H1 (cell line): ENCODE measurements around the gene CEACAM21. TPM values are rescaled to one million over a fixed set of nuclear protein-coding genes. Genes with fewer than 3 reads are reported as not detected.

Experiments used
- ATF2 ChIP-seq: IDR thresholded peaks from 2 replicates; pipeline ENCODE4 v1.6.1; 2012; ENCODE audit warnings: low read length, inconsistent platforms
- CEBPB ChIP-seq: IDR thresholded peaks from 2 replicates; pipeline ENCODE4 v1.6.1; 2012; ENCODE audit warnings: low read depth, low read length
- EP300 ChIP-seq, 2 experiments: IDR thresholded peaks; 1 replicate in 1 of 2; 2 replicates in 1 of 2; pipeline ENCODE4 v1.6.1; 2011 to 2012; ENCODE audit warnings: low read depth in 2 of 2, low read length in 2 of 2, mild to moderate bottlenecking in 2 of 2, borderline replicate concordance in 1 of 2, inconsistent platforms in 1 of 2, moderate library complexity in 1 of 2
- JUN ChIP-seq: IDR thresholded peaks from 2 replicates; pipeline ENCODE4 v1.6.1; 2011; ENCODE audit warnings: low read depth, mild to moderate bottlenecking, improper control_type of control experiment, low read length
- JUND ChIP-seq: IDR thresholded peaks from 2 replicates; pipeline ENCODE4 v1.6.1; 2011; ENCODE audit warnings: mild to moderate bottlenecking, improper control_type of control experiment, low read length
- MAFK ChIP-seq: IDR thresholded peaks from 2 replicates; pipeline ENCODE4 v1.6.1; 2012; ENCODE audit warnings: low read depth, mild to moderate bottlenecking, improper control_type of control experiment, low read length
- SP4 ChIP-seq: IDR thresholded peaks from 2 replicates; pipeline ENCODE4 v1.6.1; 2012; ENCODE audit warnings: low read length, inconsistent platforms
- YY1 ChIP-seq: IDR thresholded peaks from 2 replicates; pipeline ENCODE4 v1.6.1; 2011; ENCODE audit warnings: low read depth, mild to moderate bottlenecking, low read length
- polyA plus RNA-seq, 7 experiments: library from polyadenylated mRNA; depleted of rRNA in 3 of 7; stranded (reverse) in 5 of 7; unstranded in 2 of 7; fragments of >200 nt in 5 of 7; fragments of 200-250 nt in 2 of 7; gene quantifications; 1 replicate in 5 of 7; 2 replicates in 1 of 7; 4 replicates in 1 of 7; pipeline versions ENCODE4 v1.2.1 to v1.2.3, GENCODE V29; 2011 to 2013; ENCODE audit warnings: missing spikeins in 2 of 7, mixed read lengths in 2 of 7
- total RNA-seq: library from RNA; stranded (reverse); fragmentation: NEBNext Ultra II Directional; extraction: Animal tissue kit (Norgen Biotek cat#: 25700); gene quantifications from 2 replicates; pipeline ENCODE4 v1.2.1, GENCODE V29; 2021

The CEACAM21 gene
- total and polyA plus RNA-seq, 2 of the 8 experiments (the other 6 are each of a cell fraction or from before 2014, with no cell fraction given): not detected

- TF ChIP-seq ATF2: no peak
- no peak for TF ChIP-seq SP4
- TF ChIP-seq JUN: no peak
- no peak for TF ChIP-seq YY1
- TF ChIP-seq JUND: no peak
- TF ChIP-seq EP300 (IDR thresholded peaks at IDR 0.05; ENCODE audit: borderline replicate concordance in 1 of 2, low read depth in 2 of 2, low read length in 2 of 2): no peak
- no peak for TF ChIP-seq MAFK
- no peak for TF ChIP-seq CEBPB
Observed at GRCh38 chr19:41599175-41599966, 23.4 kb downstream of the CEACAM21 start (continued).
